OCI-M2 (cell line): ENCODE data around the gene OR7G3.

ENCODE experiments used
- DNase-seq: peaks from one replicate; lab custom pipeline; 2025; ENCODE audit not compliant: unreplicated experiment; lab: John Stamatoyannopoulos, UW

OR7G3 gene

GRCh38 chr19:9126900-9127405, at the start of gene OR7G3:
TSS of gene OR7G3 (minus strand) at chr19:9126950. CDS start at chr19:9126950, 0 bp downstream.
- no peak for DNase-seq

DNA sequence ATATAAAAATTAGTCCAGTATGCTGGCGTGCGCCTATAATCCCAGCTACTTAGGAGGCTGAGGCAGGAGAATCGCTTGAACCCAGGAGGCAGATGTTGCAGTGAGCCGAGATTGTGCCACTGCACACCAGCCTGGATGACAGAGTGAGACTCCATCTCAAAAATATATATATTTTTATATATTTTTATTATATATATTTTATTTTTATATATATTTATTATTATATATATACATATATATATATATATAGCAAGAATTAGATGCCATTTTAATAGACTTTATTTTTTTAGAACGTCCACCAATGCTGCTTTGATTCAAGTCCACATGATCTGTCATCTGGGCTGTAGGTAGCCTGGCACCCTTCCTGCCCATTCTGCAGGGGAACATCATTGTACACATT, 48.6 kb upstream of the OR7G3 start:
- no peak for DNase-seq

GRCh38 chr19:9171393-9171991, 44.7 kb upstream of the OR7G3 start:
- DNase-seq: no peak

DNA sequence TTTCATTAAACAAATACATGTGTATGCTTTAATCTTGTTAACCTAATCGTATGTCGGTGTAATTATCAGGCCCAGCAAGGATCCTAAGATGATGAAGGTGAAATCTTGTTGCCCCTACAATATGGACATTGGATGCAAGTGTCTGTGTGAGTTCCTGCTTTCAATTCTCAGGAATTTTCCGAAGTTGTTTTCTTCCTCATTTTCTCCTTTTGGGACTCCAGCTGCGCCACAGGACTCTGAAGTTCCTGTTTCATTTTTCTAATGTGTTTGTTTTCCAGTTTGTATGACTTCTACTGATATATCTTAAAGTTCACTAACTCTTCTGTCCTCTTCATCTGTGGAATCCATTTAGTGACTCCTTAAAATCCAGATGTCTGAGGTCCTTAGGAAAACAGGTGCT, 40.1 kb upstream of the OR7G3 start:
- DNase-seq: no peak

GRCh38 chr19:9165261-9165660, 38.5 kb upstream of the OR7G3 start:
- no peak for DNase-seq

GRCh38 chr19:9161427-9161826, 34.7 kb upstream of the OR7G3 start:
- no peak for DNase-seq

- no peak for DNase-seq
These were observed 33.1 kb upstream of the OR7G3 start for GRCh38 chr19:9159891-9160290.

GRCh38 chr19:9156304-9156703, 29.6 kb upstream of the OR7G3 start:
- DNase-seq: no peak

- no peak for DNase-seq
These were observed 28.8 kb upstream of the OR7G3 start for GRCh38 chr19:9155591-9155990.

DNA sequence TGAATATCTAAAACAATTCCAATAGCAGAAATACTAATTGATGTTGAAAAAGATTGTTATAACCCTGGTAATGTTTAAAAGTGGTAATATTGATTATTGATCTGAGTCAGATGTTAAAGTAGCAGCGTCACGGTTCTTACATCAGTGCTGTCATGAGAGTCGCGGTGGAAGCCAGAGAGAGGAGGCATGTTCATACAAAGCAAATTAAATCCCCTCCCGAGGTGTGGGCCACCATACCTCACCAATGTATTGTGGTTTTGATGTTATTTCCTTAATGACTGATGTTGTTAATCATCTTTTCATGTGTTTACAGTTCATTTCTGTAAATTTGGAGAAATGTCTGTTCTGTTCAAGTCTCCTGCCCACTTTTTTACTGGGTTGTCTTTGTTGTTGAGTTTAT, 24.6 kb upstream of the OR7G3 start:
- no peak for DNase-seq

DNA sequence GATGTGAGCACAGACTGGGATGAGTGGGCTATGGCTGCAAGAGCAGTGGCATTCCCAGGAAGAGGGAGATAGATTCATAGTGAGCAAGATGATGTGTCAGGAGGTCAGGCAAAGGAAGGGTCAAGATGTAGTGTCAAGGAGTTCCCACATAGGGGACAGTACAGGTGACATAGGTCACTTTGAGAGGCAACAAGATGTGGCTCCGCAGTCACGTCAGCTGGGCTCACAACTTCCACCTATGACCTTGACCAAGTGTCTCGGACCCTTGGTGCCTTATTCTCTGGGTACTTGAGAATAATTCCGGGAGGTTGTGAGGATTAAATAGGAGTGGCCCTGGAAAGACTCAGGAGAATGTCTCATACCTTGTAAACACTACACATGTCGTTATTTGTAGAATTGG, 23.9 kb upstream of the OR7G3 start:
- no peak for DNase-seq

DNA sequence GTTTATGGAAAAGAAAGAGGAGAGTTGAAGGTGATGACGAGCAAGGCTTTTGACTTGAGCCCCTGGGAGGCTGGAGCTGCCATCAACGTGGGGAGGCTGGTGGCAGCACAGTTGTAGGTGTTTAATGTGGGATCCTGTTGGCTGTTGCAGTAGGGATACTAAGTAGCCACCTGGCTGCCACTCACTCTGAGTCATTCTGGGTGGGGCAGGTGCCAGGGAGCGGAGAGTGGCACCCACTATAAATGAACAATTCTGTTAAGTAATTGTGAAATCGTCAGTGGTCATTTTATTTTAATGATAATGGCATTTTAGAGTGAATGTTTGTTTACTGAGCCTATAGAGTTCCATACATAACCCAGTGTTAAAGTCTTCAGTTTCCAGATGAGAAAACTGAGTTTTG, 23.2 kb upstream of the OR7G3 start:
- no peak for DNase-seq

GRCh38 chr19:9148697-9149096, 21.9 kb upstream of the OR7G3 start:
- DNase-seq: no peak

DNA sequence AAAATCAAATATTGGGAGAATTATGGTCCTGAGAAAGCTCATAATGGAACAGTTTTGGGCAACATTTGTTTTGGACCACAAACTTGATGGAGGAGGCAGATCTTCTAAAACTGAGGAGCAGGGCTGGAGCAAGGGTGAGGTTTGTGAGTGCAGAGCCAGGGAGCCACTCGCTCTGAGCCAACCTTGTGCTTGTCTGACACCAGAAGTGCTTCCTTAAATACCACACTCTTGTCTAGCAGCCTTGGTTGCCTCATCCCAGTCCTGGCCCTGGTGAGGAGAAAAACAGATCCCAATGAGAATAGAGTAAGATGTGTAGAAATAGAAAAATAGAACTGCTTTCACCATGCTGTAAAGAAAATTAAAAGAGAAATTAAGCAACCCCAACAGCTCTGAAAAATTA, 20.1 kb upstream of the OR7G3 start:
- no peak for DNase-seq

DNA sequence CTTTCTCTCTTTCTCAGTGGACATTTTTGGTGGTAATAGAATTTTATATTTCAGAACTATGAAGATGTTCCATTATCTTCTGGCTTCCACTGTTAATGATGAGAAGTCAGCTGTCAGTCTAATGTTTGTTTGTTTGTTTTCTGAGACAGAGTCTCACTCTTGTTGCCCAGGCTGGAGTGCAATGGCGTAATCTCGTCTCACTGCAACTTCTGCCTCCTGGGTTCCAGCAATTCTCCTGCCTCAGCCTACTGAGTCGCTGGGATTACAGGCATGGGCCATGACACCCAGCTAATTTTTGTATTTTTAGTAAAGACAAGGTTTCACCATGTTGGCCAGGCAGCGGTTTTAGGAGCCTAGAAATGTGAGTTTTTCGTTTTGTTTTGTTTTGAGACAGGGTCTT, 18.2 kb upstream of the OR7G3 start:
- DNase-seq: no peak

- peak; percentile 46 for DNase-seq
These were observed 13.6 kb upstream of the OR7G3 start, which contains the start of gene ZNF317 for GRCh38 chr19:9140159-9140874. TSS of gene ZNF317 (plus strand) at chr19:9140397. CDS start at chr19:9156017, 15,620 bp downstream.

- DNase-seq: no peak
These were observed 12.9 kb upstream of the OR7G3 start for GRCh38 chr19:9139609-9140158.

GRCh38 chr19:9132422-9132821, 5.7 kb upstream of the OR7G3 start:
- no peak for DNase-seq

GRCh38 chr19:9130965-9131364, 4.2 kb upstream of the OR7G3 start:
- DNase-seq: no peak

DNA sequence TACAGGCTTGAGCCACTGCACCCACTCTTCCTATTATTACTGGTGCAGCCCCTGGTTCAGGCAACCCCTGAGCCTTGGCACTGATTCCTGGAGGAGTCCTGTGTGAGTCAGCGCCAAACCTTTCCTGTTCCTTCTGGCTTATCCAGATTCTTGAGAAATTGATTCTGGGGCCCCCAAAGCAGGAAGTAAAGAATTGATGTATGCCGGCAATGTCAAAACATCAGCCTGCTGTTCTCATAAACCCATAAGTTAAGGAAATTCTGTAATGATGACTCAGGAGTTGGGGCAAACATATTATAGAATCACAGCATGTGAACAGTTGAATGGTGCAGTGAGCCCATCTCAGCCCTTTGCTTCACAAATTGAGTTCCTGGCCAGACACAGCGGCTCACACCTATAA, 1.4 kb upstream of the OR7G3 start:
- DNase-seq: no peak

DNA sequence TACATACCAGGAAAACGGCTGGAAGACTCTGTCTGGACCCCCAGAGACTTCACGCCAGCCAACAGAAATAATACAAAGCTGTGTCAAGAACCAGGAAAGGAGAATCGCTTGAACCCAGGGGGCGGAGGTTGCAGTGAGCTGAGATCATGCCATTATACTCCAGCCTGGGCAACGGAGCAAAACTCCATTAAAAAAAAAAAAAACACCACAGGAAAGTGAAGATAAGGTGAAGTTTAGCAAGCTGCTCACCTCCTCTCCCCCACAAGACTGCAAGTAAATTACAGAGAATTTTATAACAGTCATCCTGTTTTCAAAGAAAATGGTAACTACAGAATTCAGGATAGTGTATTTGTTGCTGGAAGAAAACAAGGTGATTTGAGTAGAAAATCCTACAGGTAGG, 10.2 kb downstream of the OR7G3 start:
- DNase-seq: no peak

- no peak for DNase-seq
These were observed 11.4 kb downstream of the OR7G3 start, which contains the start of gene OR7G1 for GRCh38 chr19:9115307-9115813. TSS of gene OR7G1 (minus strand) at chr19:9115763. CDS start at chr19:9115763, 0 bp downstream.
